Activated CD4-positive, CD25-positive, alpha-beta regulatory T cell treated with anti-CD3 and anti-CD28 coated beads, Interleukin-2, amount 50 U/mL, for 72 hours (primary cell): ENCODE results near the gene RLF.

ENCODE experiments used
- DNase-seq: peaks from one replicate; pipeline ENCODE4 v3.0.0; 2021

RLF gene

GRCh38 chr1:40244138-40244744 is 83.1 kb downstream of the RLF start:
- no peak for DNase-seq

DNA sequence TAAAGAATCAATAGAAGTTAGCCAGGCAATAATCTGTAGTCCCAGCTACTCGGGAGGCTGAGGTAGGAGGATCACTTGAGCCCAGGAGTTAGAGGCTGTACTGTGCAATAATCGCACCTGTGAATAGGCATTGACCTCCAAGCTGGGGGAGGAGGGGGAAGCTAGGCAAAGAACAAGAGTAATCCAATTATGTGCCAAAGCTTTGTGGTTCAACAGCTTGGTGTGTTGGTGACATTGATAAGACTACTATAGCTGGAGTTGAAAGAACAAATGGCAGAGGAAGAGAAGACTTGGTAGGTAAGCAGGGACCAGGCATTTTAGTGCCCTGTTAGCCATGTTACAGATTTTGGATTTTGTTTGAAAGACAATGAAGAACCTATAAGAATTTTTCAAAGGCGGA is 84.5 kb downstream of the RLF start:
- DNase-seq: no peak

DNA sequence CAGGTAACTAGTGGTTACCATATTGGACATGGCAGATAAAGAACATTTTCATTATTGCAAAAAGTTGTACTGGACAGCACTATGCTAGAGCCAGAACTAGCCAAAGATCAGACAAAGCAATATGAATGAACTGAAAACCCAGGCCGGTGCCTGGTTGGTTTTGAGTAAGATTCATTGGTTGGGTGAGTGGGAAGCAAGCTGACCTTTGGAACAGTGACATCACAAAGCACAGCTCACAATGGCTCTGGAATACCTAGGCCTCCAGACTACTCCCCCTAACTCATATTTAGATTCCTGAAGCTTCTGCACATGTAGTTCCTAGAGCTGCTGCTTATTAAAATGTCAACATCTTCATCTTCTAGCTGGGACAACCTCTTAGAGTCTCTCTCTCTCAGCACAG is 86.5 kb downstream of the RLF start, which contains the start of gene TMCO2:
TSS of gene TMCO2 (plus strand) at position 283 of the 400 bp plus-strand sequence. CDS start at position 340, 57 bp downstream.
- DNase-seq: no peak

- no peak for DNase-seq
These were observed 87.2 kb downstream of the RLF start for GRCh38 chr1:40248412-40248811.

- no peak for DNase-seq
These were observed 90.3 kb downstream of the RLF start for GRCh38 chr1:40251456-40251855.

GRCh38 chr1:40252601-40253000 is 91.4 kb downstream of the RLF start:
- no peak for DNase-seq

GRCh38 chr1:40255231-40255630 is 94.0 kb downstream of the RLF start:
- DNase-seq: no peak

DNA sequence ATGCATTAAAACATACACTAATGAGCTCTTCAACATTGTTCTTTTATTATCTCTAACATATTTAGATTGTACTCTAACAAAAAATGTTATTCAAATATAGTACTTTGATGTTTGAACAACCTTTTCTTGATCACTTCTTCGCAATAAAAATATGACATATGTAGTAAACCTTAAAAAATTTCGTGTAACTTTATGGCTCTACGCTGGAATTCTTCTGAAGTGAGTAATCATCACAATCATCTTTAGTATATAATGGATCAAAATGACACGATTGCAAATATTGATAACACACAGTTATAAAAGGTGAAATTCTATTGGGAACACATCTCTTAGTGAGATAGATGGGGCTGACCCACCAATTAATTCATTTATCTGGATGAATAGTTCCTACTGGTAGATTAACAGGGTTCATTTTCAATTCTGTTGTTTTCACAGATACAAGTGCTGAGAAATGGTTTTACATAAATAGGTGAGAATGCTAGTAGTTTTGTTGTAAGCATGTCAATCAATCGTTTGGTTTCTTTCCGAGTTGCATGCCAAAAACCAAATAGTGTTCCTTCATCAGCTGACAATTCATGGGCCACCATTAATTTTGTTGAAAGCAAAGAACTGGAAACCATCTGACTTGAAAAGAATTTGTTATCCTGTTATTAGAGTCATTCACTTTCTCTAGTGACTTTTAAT is 95.4 kb downstream of the RLF start:
- DNase-seq: no peak

DNA sequence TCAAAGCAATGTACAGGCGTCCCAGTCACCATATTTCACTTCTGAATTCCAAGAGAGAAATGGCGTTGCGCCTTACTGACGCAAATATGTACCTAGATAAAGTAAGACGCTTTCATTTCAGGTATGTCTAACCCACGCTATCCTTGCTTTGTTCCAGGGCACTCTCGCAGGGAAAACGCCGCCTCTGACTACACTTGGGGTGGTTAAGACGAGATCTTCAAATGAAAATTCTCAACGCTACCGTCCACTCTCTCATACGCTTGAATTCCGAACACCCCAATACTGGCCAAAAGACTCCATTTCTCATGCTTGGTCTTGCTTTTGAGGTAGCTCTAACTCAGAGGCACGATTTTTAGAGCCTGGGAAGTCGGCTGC is 96.1 kb downstream of the RLF start:
- no peak for DNase-seq

DNA sequence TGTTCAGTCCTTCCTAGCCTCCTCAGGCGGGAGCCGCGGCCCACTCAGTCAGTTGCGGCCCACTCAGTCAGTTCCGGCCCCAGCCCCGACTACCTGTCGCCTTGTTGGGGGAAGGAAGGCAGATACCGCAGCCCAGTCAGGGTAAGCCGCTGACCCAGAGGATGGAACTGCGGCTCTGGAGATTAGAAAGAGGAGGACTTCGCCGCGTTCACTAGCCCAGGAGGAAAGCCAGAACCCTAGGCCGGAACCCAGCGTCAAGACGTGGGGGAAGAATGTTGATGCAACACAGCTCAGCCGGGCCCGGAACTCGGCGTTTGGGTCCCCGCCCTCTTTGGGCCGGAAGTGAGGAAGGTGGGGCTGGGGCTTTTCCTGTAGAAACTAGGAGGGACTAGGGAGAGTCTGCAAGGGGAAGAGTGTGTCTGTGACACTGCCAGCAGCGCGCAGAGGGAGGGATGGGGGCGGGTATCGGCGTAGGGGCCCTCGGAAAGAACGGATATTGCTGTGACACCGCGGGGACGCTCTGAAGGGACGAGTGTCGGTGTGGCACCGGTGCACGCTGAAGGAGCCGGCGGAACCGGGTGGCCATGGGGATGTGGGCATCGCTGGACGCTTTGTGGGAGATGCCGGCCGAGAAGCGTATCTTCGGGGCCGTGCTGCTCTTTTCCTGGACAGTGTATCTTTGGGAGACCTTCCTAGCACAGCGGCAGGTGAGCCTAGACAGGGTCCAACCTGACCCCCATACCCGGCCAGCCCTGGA is 96.7 kb downstream of the RLF start, which contains the start of gene ZMPSTE24:
TSS of gene ZMPSTE24 (plus strand) at position 549 of the 757 bp plus-strand sequence. CDS start at position 585, 36 bp downstream.
- DNase-seq: peak; percentile 90

- no peak for DNase-seq
These were observed 97.2 kb downstream of the RLF start for GRCh38 chr1:40258445-40258769.

- DNase-seq: no peak
These were observed 103.2 kb downstream of the RLF start for GRCh38 chr1:40264354-40264781.

DNA sequence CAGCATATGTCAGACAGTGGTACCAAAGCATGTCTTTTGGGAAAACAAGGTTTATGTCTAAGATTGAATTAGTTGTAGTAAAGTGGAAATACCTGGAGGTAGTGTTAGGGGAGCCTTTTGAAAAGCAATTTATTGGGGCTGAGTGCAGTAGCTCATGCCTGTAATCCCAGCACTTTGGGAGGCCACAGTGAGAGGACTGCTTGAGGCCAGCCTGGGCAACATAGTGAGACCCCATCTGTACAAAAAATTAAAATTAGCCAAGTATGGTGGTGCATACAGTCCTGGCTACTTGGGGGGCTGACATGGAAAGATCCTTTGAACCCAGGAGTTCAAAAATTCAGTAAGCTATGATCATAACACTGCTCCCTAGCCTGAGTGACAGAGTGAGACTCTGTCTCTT is 104.1 kb downstream of the RLF start:
- DNase-seq: no peak

- DNase-seq: no peak
These were observed 104.7 kb downstream of the RLF start for GRCh38 chr1:40265919-40266318.

DNA sequence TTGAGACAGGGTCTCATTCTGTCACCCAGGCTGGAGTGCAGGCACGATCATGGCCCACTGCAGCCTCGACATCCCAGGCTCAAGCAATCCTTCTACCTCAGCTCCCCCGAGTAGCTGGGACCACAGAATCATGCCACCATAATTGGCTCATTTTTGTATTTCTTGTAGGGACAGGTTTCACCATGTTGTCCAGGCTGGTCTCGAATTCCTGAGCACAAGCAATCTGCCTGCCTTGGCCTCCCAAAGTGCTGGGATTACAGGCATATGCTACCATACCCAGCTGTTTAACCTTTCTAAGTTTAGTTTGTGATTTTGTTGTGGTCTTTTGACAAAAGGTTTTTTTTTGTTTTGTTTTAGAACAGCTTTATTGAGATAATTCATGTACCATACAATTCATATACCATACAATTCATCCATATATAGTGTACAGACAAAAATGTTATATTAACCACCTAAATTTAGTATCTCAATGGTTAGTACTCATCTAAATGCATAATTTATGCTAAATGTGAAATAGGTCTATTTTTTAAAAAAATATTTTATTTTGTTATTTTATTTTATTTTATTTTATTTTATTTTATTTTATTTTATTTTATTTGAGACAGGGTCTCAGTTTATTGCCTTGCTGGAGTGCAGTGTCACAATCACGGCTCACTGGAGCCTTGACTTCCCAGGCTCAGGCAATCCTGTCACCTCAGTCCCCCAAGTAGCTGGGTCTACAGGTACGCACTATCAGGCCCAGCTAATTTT is 105.8 kb downstream of the RLF start:
- DNase-seq: no peak

DNA sequence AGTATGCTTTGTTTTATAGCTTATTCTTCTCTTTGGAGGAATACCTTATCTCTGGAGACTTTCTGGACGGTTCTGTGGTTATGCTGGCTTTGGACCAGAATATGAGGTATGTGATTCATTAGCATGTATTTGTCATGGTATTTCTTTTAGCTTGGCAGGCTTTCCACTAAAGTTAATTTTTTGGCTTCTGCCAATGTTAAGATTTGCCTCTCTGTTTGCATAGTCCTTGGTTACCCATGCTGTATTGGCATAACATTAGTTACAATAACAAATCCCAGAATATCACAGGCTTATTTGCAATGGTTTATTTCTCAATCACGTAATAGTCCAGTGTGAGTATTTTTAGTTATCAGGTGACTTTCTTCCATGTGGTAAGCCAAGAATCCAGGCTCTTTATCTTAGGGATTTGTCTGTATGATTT is 106.6 kb downstream of the RLF start:
- no peak for DNase-seq

DNA sequence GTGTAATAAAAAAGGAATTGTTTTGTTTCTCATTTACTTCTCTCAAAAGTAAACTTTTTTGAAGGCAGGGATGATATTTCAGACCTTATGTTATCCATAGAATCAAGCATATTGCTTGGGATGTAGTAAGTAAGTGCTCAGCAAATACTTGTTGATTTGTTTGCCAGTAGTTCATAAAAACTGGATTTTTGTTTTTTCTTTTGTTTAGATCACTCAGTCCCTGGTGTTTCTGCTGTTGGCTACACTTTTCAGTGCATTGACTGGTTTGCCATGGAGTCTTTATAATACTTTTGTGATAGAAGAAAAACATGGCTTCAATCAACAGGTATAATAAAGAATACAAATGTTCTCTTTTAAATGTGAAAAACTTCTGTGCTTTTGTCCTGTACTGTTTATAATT is 107.0 kb downstream of the RLF start:
- DNase-seq: no peak

DNA sequence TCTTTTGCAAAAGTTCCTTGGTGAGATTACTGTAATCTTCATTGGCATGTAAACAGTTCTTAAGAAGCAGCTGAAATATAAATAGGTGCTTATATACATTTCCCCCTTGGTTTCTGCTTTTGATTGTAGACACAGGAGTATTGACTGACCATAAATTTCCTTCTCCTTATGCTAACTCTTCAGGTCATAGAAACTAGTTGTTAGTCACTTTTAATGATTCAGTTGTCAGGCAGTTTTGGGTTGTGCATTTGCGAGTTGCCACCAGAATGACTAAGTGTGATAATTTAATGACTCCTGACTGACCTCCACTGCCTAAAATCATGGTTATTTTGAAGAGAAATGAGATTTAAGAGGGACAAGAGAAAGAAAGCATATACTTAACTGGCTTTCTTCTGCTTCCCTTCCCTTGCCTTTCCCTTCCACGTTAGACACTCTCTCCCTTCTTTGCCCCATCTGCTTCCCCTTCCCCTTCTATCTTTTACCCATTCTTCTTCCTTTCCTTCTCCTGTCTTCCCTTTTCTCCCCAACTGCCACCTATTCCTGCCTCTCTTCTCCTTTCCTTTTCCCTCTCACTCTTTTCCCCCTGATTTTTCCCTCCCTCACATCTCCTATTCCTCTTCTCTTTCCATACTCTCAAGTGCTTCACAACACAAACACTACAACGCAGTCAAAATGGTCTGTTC is 109.1 kb downstream of the RLF start:
- no peak for DNase-seq

DNA sequence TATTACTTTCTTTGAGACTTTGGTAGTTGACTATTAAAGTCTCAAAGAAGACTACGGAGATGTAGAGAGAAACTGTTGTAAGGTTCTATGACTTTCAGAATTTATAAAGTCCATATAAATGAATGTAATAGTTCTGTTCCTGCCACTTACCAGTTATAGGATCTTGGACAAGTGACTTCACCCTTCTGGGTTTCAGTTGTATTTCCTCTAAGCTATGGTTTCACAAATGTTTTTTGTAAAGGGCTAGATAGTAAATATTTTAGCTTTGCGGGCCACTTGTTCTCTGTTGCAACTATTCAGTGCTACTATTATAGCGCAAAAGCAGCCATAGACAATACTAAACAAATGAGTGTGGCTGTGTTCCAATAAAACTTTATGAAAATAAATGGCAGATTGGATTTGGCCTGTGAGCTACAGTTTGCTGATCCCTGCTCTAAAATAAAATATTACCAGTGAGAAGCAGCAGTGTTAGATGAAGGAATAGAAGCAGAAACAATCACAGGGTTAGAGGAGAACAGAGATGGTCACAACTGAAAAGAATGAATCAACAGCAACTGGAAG is 111.5 kb downstream of the RLF start:
- DNase-seq: no peak

GRCh38 chr1:40273547-40274166 is 112.5 kb downstream of the RLF start:
- DNase-seq: no peak

DNA sequence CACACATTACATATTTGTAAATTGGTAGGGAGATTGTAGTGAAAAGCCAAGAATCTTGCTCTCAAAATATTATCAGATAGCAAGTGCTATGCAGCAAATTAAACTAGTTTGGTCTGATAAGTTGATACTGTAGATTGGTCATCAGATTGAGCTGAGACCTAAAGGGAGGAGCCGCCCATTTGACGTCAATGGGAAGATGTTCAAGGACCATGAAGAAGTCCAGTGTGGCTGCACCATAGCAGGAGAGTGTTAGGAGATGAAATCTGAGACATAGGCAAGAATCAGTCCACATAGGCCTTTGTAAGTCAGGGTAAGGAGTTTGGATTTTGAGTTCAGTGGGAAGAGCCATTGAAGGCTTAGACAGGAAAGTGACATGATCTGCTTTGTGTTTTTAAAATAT is 113.1 kb downstream of the RLF start:
- DNase-seq: no peak

DNA sequence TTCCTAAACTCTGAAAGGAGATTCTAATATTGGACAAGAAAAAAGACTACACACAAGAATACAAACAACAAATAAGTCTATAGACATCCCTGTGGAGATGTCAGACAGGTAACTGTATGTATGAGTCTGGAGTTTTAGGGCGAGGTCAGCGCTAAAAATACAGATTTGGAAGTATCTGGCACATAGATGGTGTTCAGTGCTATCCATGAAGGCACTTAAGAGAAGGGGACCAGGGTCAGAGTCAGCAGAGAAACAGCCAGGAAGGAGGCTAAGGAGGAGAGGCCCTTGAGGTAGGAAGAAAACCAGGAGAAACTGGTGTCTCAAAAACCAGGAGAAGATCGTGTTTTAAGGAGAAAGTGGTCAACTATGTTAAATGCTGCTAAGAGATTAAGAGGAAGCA is 114.9 kb downstream of the RLF start:
- no peak for DNase-seq
